Umbilical cord (tissue), 2 donors: Measurements from ENCODE around the gene GATAD2B. TPM values are rescaled to one million over a fixed set of nuclear protein-coding genes. Genes with fewer than 3 reads are reported as not detected.
"Not testable (repeated sequence)": the region's sequence is repeated elsewhere in the genome, so short reads cannot be mapped to it uniquely, and the experiment has no call there.

Source experiments
- DNase-seq: peaks from one replicate; pipeline ENCODE4 v3.0.0-alpha.2; 2015; ENCODE audit warnings: low spot score
- total RNA-seq: library from RNA; depleted of rRNA; stranded (reverse); fragments of >200 nt; gene quantifications from one replicate; pipeline ENCODE4 v1.2.3, GENCODE V29; 2014; ENCODE audit warnings: low replicate concordance; ENCODE audit not compliant: insufficient read depth

Gene GATAD2B
- total RNA-seq, 1 donor from 2014 or later = 12.8 TPM

GRCh38 chr1:153795934-153796785 lies 126.6 kb downstream of the GATAD2B start:
- DNase-seq = no peak

GRCh38 chr1:153795330-153795837 lies 127.4 kb downstream of the GATAD2B start:
- DNase-seq = no peak

GRCh38 chr1:153794624-153795329 lies 128.0 kb downstream of the GATAD2B start:
- DNase-seq = no peak

- DNase-seq = no peak
Measured at GRCh38 chr1:153793973-153794615, 128.7 kb downstream of the GATAD2B start.

GRCh38 chr1:153793261-153793972 lies 129.4 kb downstream of the GATAD2B start:
- DNase-seq = no peak

- no peak for DNase-seq
Measured at GRCh38 chr1:153792631-153793041, 130.1 kb downstream of the GATAD2B start.

- peak; percentile 60 for DNase-seq
Measured at GRCh38 chr1:153791648-153792253, 131.0 kb downstream of the GATAD2B start.

GRCh38 chr1:153790966-153791647 lies 131.7 kb downstream of the GATAD2B start:
- peak; percentile 93 for DNase-seq

- peak; percentile 98 for DNase-seq
Measured at GRCh38 chr1:153790313-153790965, 132.3 kb downstream of the GATAD2B start.

GRCh38 chr1:153789478-153790034 lies 133.2 kb downstream of the GATAD2B start:
- DNase-seq = peak; percentile 46

- DNase-seq = no peak
Measured at GRCh38 chr1:153786038-153786790, 136.6 kb downstream of the GATAD2B start.

- peak; percentile 95 for DNase-seq
Measured at GRCh38 chr1:153783233-153784190, 139.3 kb downstream of the GATAD2B start.

- DNase-seq = not testable (repeated sequence)
Measured at GRCh38 chr1:153782648-153783047, 140.1 kb downstream of the GATAD2B start.

GRCh38 chr1:153780551-153780950 lies 142.2 kb downstream of the GATAD2B start:
- no peak for DNase-seq

- no peak for DNase-seq
Measured at GRCh38 chr1:153779781-153780541, 142.8 kb downstream of the GATAD2B start.

GRCh38 chr1:153778824-153779519 lies 143.8 kb downstream of the GATAD2B start:
- DNase-seq = no peak
